GM12878 (cell line): ENCODE results near the gene FOS. TPM values are rescaled to one million over a fixed set of nuclear protein-coding genes. Genes with fewer than 3 reads are reported as not detected.

Experiments
- ATAC-seq: fragments of 200-7000 bp; cut with Tn5 transposase; 3 replicates; pipeline ENCODE4 v1.9.1; 2020; ENCODE audit warnings: mild to moderate bottlenecking, moderate library complexity
- BruUV-seq: library from RNA; stranded (reverse); fragments of 400-500 nt; replicated peaks from 2 replicates; lab custom pipeline; 2021; lab: Mats Ljungman, UMichigan
- CTCF ChIA-PET: fragments of 300-600 bp; sonication (Branson Sonifier 250); formaldehyde crosslinking; extraction: SDS; loops from one replicate; lab custom pipeline; 2021; ENCODE audit warnings: inconsistent platforms; lab: Yijun Ruan, JAX
- POLR2A ChIA-PET: fragments of 350-600 bp; formaldehyde crosslinking; extraction: SDS; loops from one replicate; lab custom pipeline; 2021; ENCODE audit warnings: inconsistent platforms; lab: Charles Lee
- RAD21 ChIA-PET: fragments of 300-600 bp; sonication (Branson Sonifier 250); formaldehyde crosslinking; loops from one replicate; lab custom pipeline; 2023; ENCODE audit warnings: antibody characterized with exemption; ENCODE audit not compliant: unreplicated experiment; lab: Charles Lee
- SMC1A ChIA-PET: fragments of 300-600 bp; sonication (Branson Sonifier 250); formaldehyde crosslinking; loops from one replicate; lab custom pipeline; 2023; ENCODE audit not compliant: unreplicated experiment, uncharacterized antibody; lab: Charles Lee
- DNase-seq: peaks from one replicate; pipeline ENCODE4 v3.0.0-alpha.2; 2011; ENCODE audit warnings: low read depth, low spot score
- FAIRE-seq: peaks from 3 replicates; lab custom pipeline; 2011; peaks lifted over from hg19 to GRCh38; lab: Jason Lieb, UNC
- H2AFZ ChIP-seq: 2 replicates; pipeline ENCODE4 v1.6.0; 2011; ENCODE audit warnings: low read depth, low read length, control low read depth; ENCODE audit not compliant: control insufficient read depth
- H3K27ac ChIP-seq: 2 replicates; pipeline ENCODE4 v1.5.1; 2011; ENCODE audit warnings: control low read depth; ENCODE audit not compliant: control insufficient read depth, insufficient read depth
- H3K27me3 ChIP-seq, 2 experiments: replicated peaks in 1 of 2; 2 replicates each; pipeline versions ENCODE4 v1.6.0 to v1.6.1; 2011; ENCODE audit warnings: low read length in 1 of 2; ENCODE audit not compliant: control insufficient read depth in 2 of 2, insufficient read depth in 2 of 2
- H3K36me3 ChIP-seq, 2 experiments: 2 replicates each; pipeline ENCODE4 v1.5.1; 2011; ENCODE audit warnings: low read length in 1 of 2; ENCODE audit not compliant: control insufficient read depth in 2 of 2, insufficient read depth in 2 of 2
- H3K4me1 ChIP-seq: 2 replicates; pipeline ENCODE4 v1.6.1; 2011; ENCODE audit warnings: mild to moderate bottlenecking, low read length, moderate library complexity, mixed read lengths; ENCODE audit not compliant: control insufficient read depth, insufficient read depth
- H3K4me2 ChIP-seq: 2 replicates; pipeline ENCODE4 v1.6.0; 2011; ENCODE audit warnings: control low read depth; ENCODE audit not compliant: control insufficient read depth, insufficient read depth
- H3K4me3 ChIP-seq: fragments of 200-600 bp; sonication (generic); 2 replicates; pipeline ENCODE4 v1.5.1; 2016
- H3K79me2 ChIP-seq: 2 replicates; pipeline ENCODE4 v1.6.0; 2011; ENCODE audit warnings: low read length; ENCODE audit not compliant: control insufficient read depth, insufficient read depth
- H3K9ac ChIP-seq: 2 replicates; pipeline ENCODE4 v1.8.0; 2011; ENCODE audit warnings: low read length, control low read depth, mixed read lengths; ENCODE audit not compliant: control insufficient read depth, insufficient read depth
- H3K9me3 ChIP-seq: replicated peaks from 3 replicates; pipeline ENCODE4 v1.5.1; 2011; ENCODE audit warnings: mild to moderate bottlenecking, low read length; ENCODE audit not compliant: control insufficient read depth, insufficient read depth
- H4K20me1 ChIP-seq: 2 replicates; pipeline ENCODE4 v1.6.0; 2011; ENCODE audit not compliant: control insufficient read depth, insufficient read depth
- ATF7 ChIP-seq: fragments of 450-650 bp; IDR thresholded peaks from 2 replicates; pipeline ENCODE4 v1.6.1; 2016; ENCODE audit warnings: low read depth, mild to moderate bottlenecking
- BACH1 ChIP-seq: fragments of 450-650 bp; IDR thresholded peaks from 2 replicates; pipeline ENCODE4 v1.6.1; 2017; ENCODE audit warnings: mild to moderate bottlenecking, borderline replicate concordance
- BCL3 ChIP-seq: IDR thresholded peaks from 2 replicates; pipeline ENCODE4 v1.6.1; 2011; ENCODE audit warnings: borderline replicate concordance, low read depth, mild to moderate bottlenecking, moderate library complexity, low read length; ENCODE audit not compliant: insufficient read depth, poor library complexity, severe bottlenecking
- BMI1 ChIP-seq: fragments of 450-650 bp; IDR thresholded peaks from 2 replicates; pipeline ENCODE4 v1.6.1; 2016; ENCODE audit warnings: mild to moderate bottlenecking, moderate library complexity, borderline replicate concordance
- BRCA1 ChIP-seq: IDR thresholded peaks from 2 replicates; pipeline ENCODE4 v1.6.1; 2011; ENCODE audit warnings: low read depth, low read length, improper control_type of control experiment
- CBFB ChIP-seq: IDR thresholded peaks from 2 replicates; pipeline ENCODE4 v1.6.1; 2016; ENCODE audit warnings: antibody characterized with exemption, low read depth
- CBX3 ChIP-seq: fragments of 200-600 bp; sonication (generic); IDR thresholded peaks from 2 replicates; pipeline ENCODE4 v1.6.1; 2016; ENCODE audit warnings: low read depth, borderline replicate concordance
- FOXK2 ChIP-seq: fragments of 450-650 bp; IDR thresholded peaks from 2 replicates; pipeline ENCODE4 v1.6.1; 2017; ENCODE audit warnings: mild to moderate bottlenecking, moderate library complexity
- HDAC6 ChIP-seq: fragments of 200-600 bp; sonication (generic); IDR thresholded peaks from one replicate; pipeline ENCODE4 v1.8.0; 2017; ENCODE audit warnings: antibody characterized with exemption; ENCODE audit not compliant: unreplicated experiment
- MTA3 ChIP-seq: IDR thresholded peaks from 2 replicates; pipeline ENCODE4 v1.6.1; 2012; ENCODE audit warnings: low read length, inconsistent platforms, borderline replicate concordance
- MXI1 ChIP-seq: fragments of 150-350 bp; IDR thresholded peaks from 2 replicates; pipeline ENCODE4 v1.6.1; 2011; ENCODE audit warnings: low read depth, mild to moderate bottlenecking, inconsistent platforms, low read length, improper control_type of control experiment
- PAX8 ChIP-seq: fragments of 450-650 bp; IDR thresholded peaks from 2 replicates; pipeline ENCODE4 v1.6.1; 2017; ENCODE audit warnings: mild to moderate bottlenecking, moderate library complexity
- PML ChIP-seq: IDR thresholded peaks from 2 replicates; pipeline ENCODE4 v1.6.1; 2012; ENCODE audit warnings: low read length, inconsistent platforms
- POLR2AphosphoS5 ChIP-seq: IDR thresholded peaks from 2 replicates; pipeline ENCODE4 v1.6.1; 2011; ENCODE audit warnings: mild to moderate bottlenecking, low read length, inconsistent platforms
- SMAD1 ChIP-seq: fragments of 450-650 bp; IDR thresholded peaks from 2 replicates; pipeline ENCODE4 v1.6.1; 2018; ENCODE audit warnings: mild to moderate bottlenecking, low read depth; ENCODE audit not compliant: partially characterized antibody
- SMARCA5 ChIP-seq: fragments of 450-650 bp; IDR thresholded peaks from 2 replicates; pipeline ENCODE4 v1.6.1; 2017; ENCODE audit warnings: mild to moderate bottlenecking
- YBX1 ChIP-seq: fragments of 450-650 bp; IDR thresholded peaks from 2 replicates; pipeline ENCODE4 v1.6.1; 2016; ENCODE audit warnings: antibody characterized with exemption
- YY1 ChIP-seq: IDR thresholded peaks from 2 replicates; pipeline ENCODE4 v1.6.1; 2011; ENCODE audit warnings: low read depth, mild to moderate bottlenecking, low read length
- WGBS: methylation state at CpG from one replicate; pipeline ENCODE4 v1.1.6; 2016; ENCODE audit warnings: low lambda C conversion rate; ENCODE audit not compliant: insufficient replicate concordance, insufficient coverage; ENCODE audit errors: missing lambda C conversion rate; 5-methylcytosine and 5-hydroxymethylcytosine counted together
- in situ Hi-C: fragments of 300-500 bp; cut with MboI; formaldehyde crosslinking; loops from 9 replicates; pipeline ENCODE4 v1.14.3; 2018; ENCODE audit warnings: mixed read lengths
- intact Hi-C: fragments of 100-400 bp; cut with micrococcal nuclease; formaldehyde crosslinking; loops from one replicate; pipeline ENCODE4 v1.14.2; 2022; ENCODE audit not compliant: unreplicated experiment
- polyA plus RNA-seq, 11 experiments: library from polyadenylated mRNA; depleted of rRNA in 4 of 11; unstranded in 6 of 11; stranded (reverse) in 5 of 11; fragments of >200 nt; fragmentation: Nextera tagmentation in 4 of 11; fragmentation: Illumina TruSeq in 1 of 11; extraction: Ambion mirVana in 4 of 11; extraction: Trizol in 1 of 11; gene quantifications; 1 replicate in 1 of 11; 2 replicates in 10 of 11; pipeline versions ENCODE4 v1.2.1 to v1.2.3, GENCODE V29; 2011 to 2016; ENCODE audit warnings: inconsistent platforms in 2 of 11, missing spikeins in 2 of 11, low read depth in 1 of 11
- total RNA-seq, 4 experiments: library from RNA; depleted of rRNA in 3 of 4; stranded (reverse); fragments of >200 nt in 3 of 4; fragmentation: Illumina TruSeq in 1 of 4; extraction: Trizol in 1 of 4; gene quantifications; 2 replicates each; pipeline versions ENCODE4 v1.2.1 to v1.2.3, GENCODE V29; 2013 to 2021

The FOS gene
- total and polyA plus RNA-seq, 10 of the 15 experiments (the other 5 are each of a cell fraction or from before 2014, with no cell fraction given): 0.02 to 0.95 (median 0.38) TPM

GRCh38 chr14:75236901-75237419 lies 41.7 kb upstream of the FOS start:
- TF ChIP-seq CBFB (no peak), SMAD1 (no peak), MXI1 (no peak), YY1 (no peak)
- no peak for ATAC-seq
- Histone ChIP-seq H2AFZ (no peak overlapping the region), H3K9me3 (no peaks in the 10 kb centered on the region), H3K79me2 (no peaks in the 10 kb centered on the region), H3K4me3 (no peak overlapping the region), H4K20me1 (no peaks in the 10 kb centered on the region), H3K9ac (no peak overlapping the region), H3K36me3 (no peaks in the 10 kb centered on the region), H3K27ac (no peak overlapping the region), H3K4me1 (no peaks in the 10 kb centered on the region), H3K4me2 (no peak overlapping the region), H3K27me3 (no peaks in the 10 kb centered on the region)
- ChIA-PET SMC1A (no interaction called here), RAD21 (no interaction called here), POLR2A (no interaction called here), CTCF (no interaction called here)
- BruUV-seq: no TSS peak
- FAIRE-seq: no peak
- WGBS: 77% methylated on average over 9 of the region's 9 CpGs
- intact Hi-C loops (no loop called here), in situ Hi-C loops (no loop called here)
- no peak for DNase-seq

- H3K9ac ChIP-seq: no peak overlapping the region
- intact Hi-C loops: no loop called here
- no TSS peak for BruUV-seq
- no peaks in the 10 kb centered on the region for H3K36me3 ChIP-seq
- DNase-seq: no peak
- H3K4me1 ChIP-seq: no peaks in the 10 kb centered on the region
- no peaks in the 10 kb centered on the region for H4K20me1 ChIP-seq
- RAD21 ChIA-PET: interaction anchor here (0.8 to 0.9 kb wide), 2 partner anchors 12 to 14 kb away, joined by 3 read pairs; no protein-coding TSS in a partner anchor
- no peak overlapping the region for H3K4me3 ChIP-seq
- CTCF ChIA-PET: interaction anchor here (1.0 kb wide), 2 partner anchors 20 to 64 kb away, joined by 3 to 4 read pairs; no protein-coding TSS in a partner anchor
- H3K79me2 ChIP-seq: no peaks in the 10 kb centered on the region
- POLR2A ChIA-PET: interaction anchor here (0.6 to 1.3 kb wide), 2 partner anchors 20 to 98 kb away, joined by 4 to 6 read pairs; no protein-coding TSS in a partner anchor
- no peak for ATAC-seq
- 61% methylated on average over 11 of the region's 11 CpGs for WGBS
- H2AFZ ChIP-seq: no peak overlapping the region
- TF ChIP-seq HDAC6 (no peak), BCL3 (no peak), BMI1 (no peak), FOXK2 (no peak), BACH1 (no peak), POLR2AphosphoS5 (no peak), ATF7 (no peak), MTA3 (no peak), BRCA1 (no peak), PAX8 (no peak), SMARCA5 (no peak), YBX1 (no peak), CBX3 (no peak), PML (no peak)
- no peak for FAIRE-seq
- no peaks in the 10 kb centered on the region for H3K9me3 ChIP-seq
- no peak overlapping the region for H3K27ac ChIP-seq
- H3K4me2 ChIP-seq: no peak overlapping the region
- SMC1A ChIA-PET: interaction anchor here (0.5 to 2.4 kb wide), 3 partner anchors 9 to 28 kb away, joined by 3 to 9 read pairs (median 3); no protein-coding TSS in a partner anchor
- in situ Hi-C loops: no loop called here
- H3K27me3 ChIP-seq: no peaks in the 10 kb centered on the region
These were observed 39.7 kb upstream of the FOS start for GRCh38 chr14:75238756-75239455.
